ENCODE data around the gene ZNF618. TPM values are rescaled to one million over a fixed set of nuclear protein-coding genes. Genes with fewer than 3 reads are reported as not detected.

Gene ZNF618
- polyA plus RNA-seq, 3 donors = 0.53 to 1.9 (median 0.78) TPM

- Histone ChIP-seq H3K27me3 (ENCODE audit: control insufficient read depth in 2 of 2, insufficient read depth in 2 of 2, low read length in 2 of 2) (no peaks in the 10 kb centered on the region), H3K79me2 (ENCODE audit: insufficient read depth, low read length) (no peaks in the 10 kb centered on the region), H3K4me1 (ENCODE audit: control insufficient read depth in 1 of 2, insufficient read depth in 2 of 2, low read length in 2 of 2) (peaks cover 10 to 14% of the 10 kb centered on the region in 2 donors), H3K9me3 (replicated peaks in 1 of 2; ENCODE audit: control insufficient read depth in 1 of 2, insufficient read depth in 1 of 2, low read length in 2 of 2) (no peaks in the 10 kb centered on the region), H3K4me2 (replicated peaks; ENCODE audit: extremely low read depth, low read length, poor library complexity, severe bottlenecking) (no peak overlapping the region), H2AFZ (ENCODE audit: insufficient read depth, low read depth, low read length, poor library complexity, severe bottlenecking) (no peak overlapping the region), H3K27ac (ENCODE audit: low read depth in 1 of 2, low read length in 2 of 2) (no peak overlapping the region), H3K9ac (ENCODE audit: insufficient read depth, low read length, poor library complexity, severe bottlenecking) (no peak overlapping the region), H3K36me3 (replicated peaks in 1 of 2; ENCODE audit: control insufficient read depth in 1 of 2, insufficient read depth in 2 of 2, low read length in 2 of 2) (no peaks in the 10 kb centered on the region), H4K20me1 (ENCODE audit: insufficient read depth, low read length) (no peaks in the 10 kb centered on the region), H3K4me3 (replicated peaks in 1 of 3; ENCODE audit: low read depth in 2 of 3, low read length in 3 of 3) (no peak overlapping the region)
- no peak overlapping the region for H3K4me3 Mint-ChIP-seq
- H3K27ac Mint-ChIP-seq = no peak overlapping the region
- DNase-seq = no peak
- H3K36me3 Mint-ChIP-seq = peaks cover 13 to 28% of the 10 kb centered on the region in 2 donors
- H3K27me3 Mint-ChIP-seq (ENCODE audit: low read depth in 3 of 3) = peaks cover 4 to 6% (median 4%) of the 10 kb centered on the region in 3 donors
- peaks cover 30% of the 10 kb centered on the region for H3K4me1 Mint-ChIP-seq
- H3K9me3 Mint-ChIP-seq = peaks cover 0 to 5% (median 0%) of the 10 kb centered on the region in 7 donors
- 83% methylated on average over 1 of the region's 4 CpGs for WGBS (ENCODE audit: insufficient coverage)
- no peak for TF ChIP-seq CTCF (IDR thresholded peaks at IDR 0.05)
- intact Hi-C loops (cut with micrococcal nuclease) = loop anchor here in 1 of 2 donors (10.0 kb wide), 1 partner anchor 71 kb away; no protein-coding TSS in a partner anchor
These were observed 130.0 kb downstream of the ZNF618 start for GRCh38 chr9:114006155-114006550.

- no peak overlapping the region for H3K9ac ChIP-seq (ENCODE audit: insufficient read depth, low read length, poor library complexity, severe bottlenecking)
- TF ChIP-seq CTCF (IDR thresholded peaks at IDR 0.05) = no peak
- DNase-seq = no peak
- Mint-ChIP-seq H3K4me3 (no peak overlapping the region), H3K36me3 (peaks cover 22 to 35% of the 10 kb centered on the region in 2 donors), H3K27ac (no peak overlapping the region), H3K27me3 (ENCODE audit: low read depth in 3 of 3) (peaks cover 3 to 6% (median 4%) of the 10 kb centered on the region in 3 donors), H3K4me1 (peaks cover 30% of the 10 kb centered on the region), H3K9me3 (peaks cover 0 to 8% (median 2%) of the 10 kb centered on the region in 7 donors)
- H3K79me2 ChIP-seq (ENCODE audit: insufficient read depth, low read length) = no peaks in the 10 kb centered on the region
- no peaks in the 10 kb centered on the region for H4K20me1 ChIP-seq (ENCODE audit: insufficient read depth, low read length)
- no peak overlapping the region for H3K4me3 ChIP-seq (replicated peaks in 1 of 3; ENCODE audit: low read depth in 2 of 3, low read length in 3 of 3)
- 100% methylated on average over 3 of the region's 10 CpGs for WGBS (ENCODE audit: insufficient coverage)
- H3K4me1 ChIP-seq (ENCODE audit: control insufficient read depth in 1 of 2, insufficient read depth in 2 of 2, low read length in 2 of 2) = peaks cover 10 to 14% of the 10 kb centered on the region in 2 donors
- H2AFZ ChIP-seq (ENCODE audit: insufficient read depth, low read depth, low read length, poor library complexity, severe bottlenecking) = no peak overlapping the region
- intact Hi-C loops (cut with micrococcal nuclease) = loop anchor here in 1 of 2 donors (10.0 kb wide), 1 partner anchor 72 kb away; no protein-coding TSS in a partner anchor
- H3K4me2 ChIP-seq (replicated peaks; ENCODE audit: extremely low read depth, low read length, poor library complexity, severe bottlenecking) = no peak overlapping the region
- H3K27me3 ChIP-seq (ENCODE audit: control insufficient read depth in 2 of 2, insufficient read depth in 2 of 2, low read length in 2 of 2) = no peaks in the 10 kb centered on the region
- H3K36me3 ChIP-seq (replicated peaks in 1 of 2; ENCODE audit: control insufficient read depth in 1 of 2, insufficient read depth in 2 of 2, low read length in 2 of 2) = no peaks in the 10 kb centered on the region
- H3K9me3 ChIP-seq (replicated peaks in 1 of 2; ENCODE audit: control insufficient read depth in 1 of 2, insufficient read depth in 1 of 2, low read length in 2 of 2) = no peaks in the 10 kb centered on the region
- no peak overlapping the region for H3K27ac ChIP-seq (ENCODE audit: low read depth in 1 of 2, low read length in 2 of 2)
These were observed 131.0 kb downstream of the ZNF618 start for GRCh38 chr9:114006931-114007691.

Measured in CD14-positive monocyte (primary cell).